GM19025 (cell line): ENCODE measurements around the gene SLC6A9.

Experiments used
- ATAC-seq: cut with Tn5 transposase; IDR thresholded peaks from one replicate; pipeline ENCODE4 v1.9.1; 2021; ENCODE audit warnings: mild to moderate bottlenecking, low read depth, moderate library complexity; ENCODE audit not compliant: unreplicated experiment

SLC6A9 gene

DNA sequence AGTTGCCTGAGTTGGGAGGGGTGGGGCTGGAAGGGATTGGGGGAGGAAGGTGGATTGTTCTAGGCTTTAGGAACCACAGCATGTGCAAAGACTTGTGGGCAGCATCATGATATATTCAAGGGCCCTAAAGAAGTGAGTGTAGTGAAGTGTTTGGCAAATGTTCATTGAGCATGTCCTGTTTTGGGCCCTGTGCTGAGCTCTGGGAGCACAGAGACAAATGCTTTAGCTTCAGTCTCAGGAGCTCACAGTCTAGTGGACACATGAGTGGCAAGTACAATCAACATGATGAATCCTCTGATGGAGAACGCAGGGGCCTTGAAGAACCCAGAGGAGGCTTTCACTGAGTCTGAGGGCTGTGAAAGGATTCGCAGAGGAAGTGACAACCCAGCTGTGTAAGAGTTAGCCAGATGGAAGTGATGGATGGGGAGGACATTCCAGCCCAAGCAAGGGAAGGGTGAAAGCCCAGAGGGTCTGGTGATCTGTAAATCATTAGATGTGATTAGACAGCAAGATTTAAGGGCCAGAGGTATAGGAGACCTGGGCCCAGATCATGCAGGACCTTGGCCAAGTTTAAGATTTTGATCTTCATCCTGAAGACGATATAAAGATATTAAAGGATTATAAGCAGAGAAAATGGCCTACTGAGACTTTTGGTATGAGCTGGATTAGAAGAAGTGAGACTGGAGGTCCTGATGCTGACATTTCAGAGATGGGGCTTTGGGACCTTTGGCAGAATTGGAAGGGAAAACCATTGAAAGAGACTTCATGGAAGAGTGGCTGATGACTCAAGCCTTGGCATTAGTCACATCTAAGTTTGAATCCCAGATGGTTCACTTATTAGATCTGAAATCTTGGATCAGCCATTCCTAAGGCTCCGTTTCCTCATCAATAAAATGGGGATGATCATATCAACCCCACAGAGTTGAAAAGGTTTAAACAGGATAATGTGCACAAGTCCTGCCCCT lies 80.0 kb downstream of the SLC6A9 start:
- ATAC-seq = no peak

DNA sequence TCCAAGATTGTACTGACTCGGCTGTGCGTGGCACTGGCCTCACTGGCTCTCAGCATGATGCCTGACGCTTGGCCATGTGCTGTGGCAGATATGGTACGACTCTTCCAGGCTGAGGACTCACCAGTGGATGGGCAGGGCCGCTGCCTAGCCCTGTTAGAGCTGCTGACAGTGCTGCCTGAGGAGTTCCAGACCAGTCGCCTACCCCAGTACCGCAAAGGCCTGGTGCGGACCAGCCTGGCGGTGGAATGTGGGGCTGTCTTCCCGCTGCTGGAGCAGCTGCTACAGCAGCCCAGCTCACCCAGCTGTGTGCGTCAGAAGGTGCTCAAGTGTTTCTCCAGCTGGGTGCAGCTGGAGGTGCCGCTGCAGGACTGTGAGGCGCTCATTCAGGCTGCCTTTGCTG lies 81.6 kb downstream of the SLC6A9 start:
- no peak for ATAC-seq

DNA sequence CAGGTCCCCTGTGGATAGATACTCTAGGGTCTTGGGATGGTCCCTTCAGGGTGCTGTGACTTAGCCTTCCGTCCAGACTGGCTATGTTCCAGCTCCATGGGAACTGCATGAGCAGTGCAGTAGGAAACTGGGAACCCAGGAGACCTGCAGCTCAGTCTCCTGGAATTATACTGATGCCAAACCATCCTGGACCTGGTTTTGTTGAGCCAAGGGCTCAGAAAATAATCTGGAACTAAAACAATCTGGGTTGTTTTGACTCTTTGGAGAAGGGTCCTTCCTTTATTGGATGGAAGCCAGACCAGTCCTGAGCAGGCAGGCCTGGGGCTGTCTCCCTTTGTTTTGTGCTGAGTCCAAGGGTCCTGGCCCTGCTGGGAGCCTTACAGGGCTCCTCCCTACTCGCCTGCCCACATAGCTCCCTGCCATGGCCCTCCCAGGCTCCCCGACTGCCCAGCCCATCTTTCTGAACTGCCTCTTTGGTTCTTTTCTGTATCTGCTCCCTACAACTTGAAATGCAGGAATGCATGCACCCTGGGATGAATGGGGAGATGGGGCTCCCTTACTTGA lies 83.3 kb downstream of the SLC6A9 start:
- ATAC-seq = no peak

DNA sequence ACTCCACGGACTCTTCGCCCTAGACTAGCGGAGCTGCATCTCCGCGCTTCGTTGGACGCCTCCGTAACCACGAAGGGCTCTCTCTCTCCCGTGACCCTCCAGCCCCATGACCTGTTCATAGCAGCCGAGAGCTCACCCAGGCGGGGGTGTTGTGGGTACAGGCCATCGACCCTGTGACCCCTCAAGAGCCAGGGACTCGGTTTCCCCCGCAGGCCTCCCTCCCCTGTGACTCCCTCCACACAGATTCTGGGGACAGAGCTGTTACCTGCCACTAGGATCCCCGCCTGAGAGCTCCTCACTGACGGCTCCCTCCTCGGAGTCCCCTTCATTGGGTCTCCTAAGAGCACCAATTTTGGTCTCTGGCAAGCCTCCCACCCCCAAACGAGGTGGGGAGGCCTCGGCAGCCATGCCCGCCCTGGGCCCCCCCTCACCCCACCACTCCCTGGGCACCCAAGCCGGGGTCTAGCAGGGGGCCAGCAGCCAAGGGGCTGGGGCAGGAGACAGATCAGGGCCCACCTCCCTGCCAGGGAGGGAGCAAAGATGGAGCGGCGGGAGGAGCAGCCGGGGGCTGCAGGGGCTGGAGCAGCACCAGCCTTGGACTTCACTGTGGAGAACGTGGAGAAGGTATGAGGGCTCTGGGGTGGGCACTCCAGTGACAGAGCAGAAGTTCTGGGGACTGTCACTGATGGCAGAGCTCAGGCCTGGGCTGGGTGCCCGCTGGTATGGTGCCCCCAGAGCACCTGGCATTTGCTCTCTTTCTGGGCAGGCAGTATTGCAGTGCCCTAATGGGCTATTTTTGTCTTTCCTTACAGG lies 84.0 kb downstream of the SLC6A9 start:
- ATAC-seq = no peak
